Coronary artery (tissue), 2 donors: ENCODE data around the gene HES4.

Experiments used
- DNase-seq: peaks from one replicate; pipeline ENCODE4 v3.0.0-alpha.2; 2017; ENCODE audit warnings: low spot score
- H3K27ac ChIP-seq, 2 donors: fragments of 200-600 bp; sonication (generic); one replicate each; pipeline ENCODE4 v1.5.1; 2016 to 2019
- H3K4me3 ChIP-seq: fragments of 200-600 bp; sonication (generic); 2 replicates; pipeline ENCODE4 v1.5.1; 2016; ENCODE audit warnings: mild to moderate bottlenecking, moderate library complexity
- CTCF ChIP-seq: fragments of 200-600 bp; sonication (generic); IDR thresholded peaks from one replicate; pipeline ENCODE4 v1.5.1; 2019; ENCODE audit warnings: antibody characterized with exemption

HES4 gene

GRCh38 chr1:973459-974292 is 26.2 kb downstream of the HES4 start:
- TF ChIP-seq CTCF, result no peak
- DNase-seq, result no peak

GRCh38 chr1:972726-973458 is 27.0 kb downstream of the HES4 start:
- DNase-seq, result no peak
- H3K4me3 ChIP-seq, result no peak overlapping the region
- no peak for TF ChIP-seq CTCF
- H3K27ac ChIP-seq, result no peak overlapping the region

More at GRCh38 chr1:973459-974292, 26.2 kb downstream of the HES4 start:
- no peak overlapping the region for H3K27ac ChIP-seq
- H3K4me3 ChIP-seq, result no peak overlapping the region

GRCh38 chr1:971751-972506 is 28.0 kb downstream of the HES4 start:
- no peak for TF ChIP-seq CTCF
- no peak for DNase-seq
- H3K27ac ChIP-seq, result no peak overlapping the region
- H3K4me3 ChIP-seq, result no peak overlapping the region

- no peak for DNase-seq
- no peak for TF ChIP-seq CTCF
- no peak overlapping the region for H3K27ac ChIP-seq
- H3K4me3 ChIP-seq, result no peak overlapping the region
Measured at GRCh38 chr1:970973-971730, 28.7 kb downstream of the HES4 start.

- no peak overlapping the region for H3K27ac ChIP-seq
- TF ChIP-seq CTCF, result no peak
- no peak overlapping the region for H3K4me3 ChIP-seq
- DNase-seq, result no peak
Measured at GRCh38 chr1:970242-970972, 29.5 kb downstream of the HES4 start.

GRCh38 chr1:969260-969855 is 30.5 kb downstream of the HES4 start:
- Histone ChIP-seq H3K27ac (no peak overlapping the region), H3K4me3 (no peak overlapping the region)
- DNase-seq, result no peak
- TF ChIP-seq CTCF, result no peak
